Measurements from ENCODE around the gene AICDA. TPM values are rescaled to one million over a fixed set of nuclear protein-coding genes. Genes with fewer than 3 reads are reported as not detected.

AICDA gene
- total RNA-seq, 1 experiment from 2014 or later, result not detected

DNA sequence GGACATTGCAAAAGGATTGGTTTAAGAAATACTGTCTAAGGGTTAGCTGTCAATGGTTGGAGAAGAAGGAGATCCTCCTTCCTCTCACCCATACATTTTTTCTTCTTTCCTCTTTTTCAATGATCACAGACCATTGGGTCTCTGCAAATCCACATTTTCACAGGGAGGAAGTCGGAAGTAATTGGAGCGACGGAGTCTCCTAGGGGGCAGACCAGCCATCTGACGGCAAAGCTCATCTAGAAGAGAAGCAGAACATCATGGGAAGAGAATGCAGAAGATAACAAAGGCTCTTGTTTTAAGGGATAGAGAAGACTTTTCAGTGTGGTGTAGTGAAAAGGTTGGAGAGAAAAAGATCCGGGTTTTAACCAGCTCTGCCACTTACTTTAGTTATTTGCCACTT, 35.3 kb upstream of the AICDA start:
- no peak for TF ChIP-seq POLR2AphosphoS5 (IDR thresholded peaks at IDR 0.05; ENCODE audit: low read depth, low read length)
- ChIA-PET CTCF (no interaction called here), POLR2A (no interaction called here)
- in situ Hi-C loops (cut with HindIII; ENCODE audit: low pct_unique_long_range_greater_than_20kb, low sequenced_read_pairs), result no loop called here
- Histone ChIP-seq H3K4me1 (ENCODE audit: control insufficient read depth, insufficient read depth, low read length) (no peaks in the 10 kb centered on the region), H3K36me3 (ENCODE audit: control insufficient read depth, insufficient read depth, low read length) (no peaks in the 10 kb centered on the region), H3K9me3 (ENCODE audit: control insufficient read depth, insufficient read depth, low read depth, low read length) (no peaks in the 10 kb centered on the region), H3K27ac (ENCODE audit: low read length) (no peak overlapping the region), H3K27me3 (ENCODE audit: control insufficient read depth, insufficient read depth, low read length) (no peaks in the 10 kb centered on the region), H3K4me3 (ENCODE audit: low read depth in 2 of 2, low read length in 2 of 2) (no peak overlapping the region)
- intact Hi-C loops (cut with micrococcal nuclease; ENCODE audit: unreplicated experiment), result no loop called here
- ATAC-seq, result no peak
- BruUV-seq (replicated peaks), result no TSS peak
- DNase-seq (ENCODE audit: low read depth, low spot score), result no peak

DNA sequence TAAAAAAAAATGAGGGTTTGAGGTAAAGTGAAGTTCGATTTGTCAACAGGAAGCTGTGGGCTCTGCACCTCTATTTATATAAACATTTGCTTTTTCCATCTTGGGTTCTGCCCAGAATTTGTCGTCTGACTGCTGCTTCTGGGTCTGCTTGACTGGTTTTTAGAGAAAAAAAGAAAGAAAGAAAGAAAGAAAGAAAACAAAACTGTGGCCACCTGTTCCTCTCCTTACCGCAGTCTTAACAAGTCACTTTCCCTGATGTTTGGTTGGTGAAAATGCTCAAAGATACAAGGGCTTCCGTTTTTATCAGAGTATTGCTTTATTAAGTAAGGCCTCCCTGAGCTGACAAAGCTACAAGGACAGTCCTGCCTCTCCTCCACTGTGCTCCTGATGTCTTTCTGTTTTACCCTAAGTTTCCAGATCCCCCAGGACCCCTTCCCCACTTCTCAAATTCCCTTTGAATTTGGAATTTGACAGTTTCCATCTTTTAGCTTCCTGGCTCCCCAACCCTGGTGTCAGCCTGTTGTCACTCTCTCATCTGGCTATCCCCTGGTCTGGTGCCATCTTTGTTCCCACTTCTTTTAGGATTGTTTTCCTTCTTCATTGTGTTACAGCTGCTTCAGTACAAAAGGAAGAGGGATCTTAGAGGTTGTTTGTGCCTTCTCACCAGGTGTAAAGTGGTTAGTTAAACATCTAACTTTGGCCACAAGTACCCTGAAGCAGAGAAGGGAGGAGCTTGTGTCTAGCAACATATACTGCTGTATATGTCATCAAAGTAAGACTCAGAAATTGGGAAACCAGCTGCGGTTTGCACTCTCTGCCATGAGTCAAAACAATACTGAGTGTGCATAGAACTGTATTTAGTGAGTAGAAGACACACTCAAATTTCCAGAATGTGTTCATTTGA, 31.9 kb upstream of the AICDA start:
- Histone ChIP-seq H3K36me3 (ENCODE audit: control insufficient read depth, insufficient read depth, low read length) (no peaks in the 10 kb centered on the region), H3K4me3 (ENCODE audit: low read depth in 2 of 2, low read length in 2 of 2) (no peak overlapping the region), H3K4me1 (ENCODE audit: control insufficient read depth, insufficient read depth, low read length) (no peaks in the 10 kb centered on the region), H3K27ac (ENCODE audit: low read length) (no peak overlapping the region), H3K9me3 (ENCODE audit: control insufficient read depth, insufficient read depth, low read depth, low read length) (no peaks in the 10 kb centered on the region), H3K27me3 (ENCODE audit: control insufficient read depth, insufficient read depth, low read length) (no peaks in the 10 kb centered on the region)
- ChIA-PET POLR2A (no interaction called here), CTCF (no interaction called here)
- TF ChIP-seq SIN3A (IDR thresholded peaks at IDR 0.05; ENCODE audit: borderline replicate concordance, insufficient read depth, low read depth, low read length) (no peak), POLR2AphosphoS5 (IDR thresholded peaks at IDR 0.05; ENCODE audit: low read depth, low read length) (no peak), TCF7L2 (IDR thresholded peaks at IDR 0.05; ENCODE audit: low read depth, low read length) (no peak)
- TF ChIP-seq, protein P1, sequence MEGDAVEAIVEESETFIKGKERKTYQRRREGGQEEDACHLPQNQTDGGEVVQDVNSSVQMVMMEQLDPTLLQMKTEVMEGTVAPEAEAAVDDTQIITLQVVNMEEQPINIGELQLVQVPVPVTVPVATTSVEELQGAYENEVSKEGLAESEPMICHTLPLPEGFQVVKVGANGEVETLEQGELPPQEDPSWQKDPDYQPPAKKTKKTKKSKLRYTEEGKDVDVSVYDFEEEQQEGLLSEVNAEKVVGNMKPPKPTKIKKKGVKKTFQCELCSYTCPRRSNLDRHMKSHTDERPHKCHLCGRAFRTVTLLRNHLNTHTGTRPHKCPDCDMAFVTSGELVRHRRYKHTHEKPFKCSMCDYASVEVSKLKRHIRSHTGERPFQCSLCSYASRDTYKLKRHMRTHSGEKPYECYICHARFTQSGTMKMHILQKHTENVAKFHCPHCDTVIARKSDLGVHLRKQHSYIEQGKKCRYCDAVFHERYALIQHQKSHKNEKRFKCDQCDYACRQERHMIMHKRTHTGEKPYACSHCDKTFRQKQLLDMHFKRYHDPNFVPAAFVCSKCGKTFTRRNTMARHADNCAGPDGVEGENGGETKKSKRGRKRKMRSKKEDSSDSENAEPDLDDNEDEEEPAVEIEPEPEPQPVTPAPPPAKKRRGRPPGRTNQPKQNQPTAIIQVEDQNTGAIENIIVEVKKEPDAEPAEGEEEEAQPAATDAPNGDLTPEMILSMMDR (IDR thresholded peaks at IDR 0.05), result no peak
- TF ChIP-seq, protein P2, sequence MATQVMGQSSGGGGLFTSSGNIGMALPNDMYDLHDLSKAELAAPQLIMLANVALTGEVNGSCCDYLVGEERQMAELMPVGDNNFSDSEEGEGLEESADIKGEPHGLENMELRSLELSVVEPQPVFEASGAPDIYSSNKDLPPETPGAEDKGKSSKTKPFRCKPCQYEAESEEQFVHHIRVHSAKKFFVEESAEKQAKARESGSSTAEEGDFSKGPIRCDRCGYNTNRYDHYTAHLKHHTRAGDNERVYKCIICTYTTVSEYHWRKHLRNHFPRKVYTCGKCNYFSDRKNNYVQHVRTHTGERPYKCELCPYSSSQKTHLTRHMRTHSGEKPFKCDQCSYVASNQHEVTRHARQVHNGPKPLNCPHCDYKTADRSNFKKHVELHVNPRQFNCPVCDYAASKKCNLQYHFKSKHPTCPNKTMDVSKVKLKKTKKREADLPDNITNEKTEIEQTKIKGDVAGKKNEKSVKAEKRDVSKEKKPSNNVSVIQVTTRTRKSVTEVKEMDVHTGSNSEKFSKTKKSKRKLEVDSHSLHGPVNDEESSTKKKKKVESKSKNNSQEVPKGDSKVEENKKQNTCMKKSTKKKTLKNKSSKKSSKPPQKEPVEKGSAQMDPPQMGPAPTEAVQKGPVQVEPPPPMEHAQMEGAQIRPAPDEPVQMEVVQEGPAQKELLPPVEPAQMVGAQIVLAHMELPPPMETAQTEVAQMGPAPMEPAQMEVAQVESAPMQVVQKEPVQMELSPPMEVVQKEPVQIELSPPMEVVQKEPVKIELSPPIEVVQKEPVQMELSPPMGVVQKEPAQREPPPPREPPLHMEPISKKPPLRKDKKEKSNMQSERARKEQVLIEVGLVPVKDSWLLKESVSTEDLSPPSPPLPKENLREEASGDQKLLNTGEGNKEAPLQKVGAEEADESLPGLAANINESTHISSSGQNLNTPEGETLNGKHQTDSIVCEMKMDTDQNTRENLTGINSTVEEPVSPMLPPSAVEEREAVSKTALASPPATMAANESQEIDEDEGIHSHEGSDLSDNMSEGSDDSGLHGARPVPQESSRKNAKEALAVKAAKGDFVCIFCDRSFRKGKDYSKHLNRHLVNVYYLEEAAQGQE (IDR thresholded peaks at IDR 0.05; ENCODE audit: insufficient read depth in 1 of 2, low read depth in 2 of 2, low read length in 1 of 2), result no peak
- intact Hi-C loops (cut with micrococcal nuclease; ENCODE audit: unreplicated experiment), result no loop called here
- DNase-seq (ENCODE audit: low read depth, low spot score) (no peak), ATAC-seq (no peak)
- BruUV-seq (replicated peaks), result no TSS peak
- in situ Hi-C loops (cut with HindIII; ENCODE audit: low pct_unique_long_range_greater_than_20kb, low sequenced_read_pairs), result no loop called here

DNA sequence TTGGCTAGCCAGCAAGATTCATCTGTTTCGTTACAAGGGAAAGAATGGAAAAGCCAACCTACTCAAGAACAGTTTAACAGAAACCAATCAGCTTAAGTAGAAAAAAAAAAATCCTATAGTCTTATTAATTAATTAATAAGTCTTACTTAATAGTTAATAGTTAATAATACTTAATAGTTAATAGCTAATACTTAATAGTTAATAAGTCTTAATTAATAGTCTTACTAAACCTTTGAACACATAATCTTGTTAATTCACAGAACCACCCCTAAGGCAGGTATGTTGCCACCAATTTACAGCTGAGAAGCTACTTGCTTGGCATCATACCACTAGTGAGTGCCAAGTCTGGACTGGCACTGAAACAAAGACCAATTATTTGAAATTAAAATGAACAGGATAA, 30.1 kb upstream of the AICDA start:
- Histone ChIP-seq H3K27ac (ENCODE audit: low read length) (no peak overlapping the region), H3K36me3 (ENCODE audit: control insufficient read depth, insufficient read depth, low read length) (no peaks in the 10 kb centered on the region), H3K9me3 (ENCODE audit: control insufficient read depth, insufficient read depth, low read depth, low read length) (no peaks in the 10 kb centered on the region), H3K27me3 (ENCODE audit: control insufficient read depth, insufficient read depth, low read length) (no peaks in the 10 kb centered on the region), H3K4me3 (ENCODE audit: low read depth in 2 of 2, low read length in 2 of 2) (no peak overlapping the region), H3K4me1 (ENCODE audit: control insufficient read depth, insufficient read depth, low read length) (no peaks in the 10 kb centered on the region)
- POLR2A ChIA-PET, result no interaction called here
- in situ Hi-C loops (cut with HindIII; ENCODE audit: low pct_unique_long_range_greater_than_20kb, low sequenced_read_pairs), result no loop called here
- intact Hi-C loops (cut with micrococcal nuclease; ENCODE audit: unreplicated experiment), result no loop called here
- ATAC-seq (no peak), DNase-seq (ENCODE audit: low read depth, low spot score) (no peak)
- BruUV-seq (replicated peaks), result no TSS peak
- TF ChIP-seq SIN3A (IDR thresholded peaks at IDR 0.05; ENCODE audit: borderline replicate concordance, insufficient read depth, low read depth, low read length), result no peak
- TF ChIP-seq, protein P1 (IDR thresholded peaks at IDR 0.05), result no peak
- TF ChIP-seq TCF7L2 (IDR thresholded peaks at IDR 0.05; ENCODE audit: low read depth, low read length), result no peak
- TF ChIP-seq, protein P2 (IDR thresholded peaks at IDR 0.05; ENCODE audit: insufficient read depth in 1 of 2, low read depth in 2 of 2, low read length in 1 of 2), result no peak
- no peak for TF ChIP-seq POLR2AphosphoS5 (IDR thresholded peaks at IDR 0.05; ENCODE audit: low read depth, low read length)
- CTCF ChIA-PET, result no interaction called here

All from Panc1 (cell line).